ENCODE results near the gene ANGPT4. TPM values are rescaled to one million over a fixed set of nuclear protein-coding genes. Genes with fewer than 3 reads are reported as not detected.

The ANGPT4 gene
- polyA plus RNA-seq, 3 donors: 0.07 to 0.14 TPM; not detected in 1

DNA sequence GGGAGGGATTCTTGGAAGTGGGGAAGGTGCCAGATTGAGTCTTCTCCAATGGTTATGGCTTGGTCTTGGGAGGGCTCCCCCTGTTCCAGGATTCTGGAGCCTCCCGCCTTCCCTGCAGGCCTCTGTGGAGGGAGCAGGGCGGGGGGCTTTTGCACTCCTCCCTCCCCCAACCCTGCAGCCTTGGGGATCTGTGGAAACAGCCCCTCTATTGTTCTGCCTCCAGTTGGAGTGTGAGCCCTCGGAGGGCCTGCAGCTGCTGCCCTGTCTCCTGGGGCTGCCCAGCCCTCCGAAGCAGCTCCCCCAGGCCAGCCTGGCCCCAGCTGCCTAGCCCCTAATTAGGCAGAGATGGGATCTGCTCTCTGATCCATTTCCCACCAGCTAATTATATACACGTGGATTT lies 67.9 kb downstream of the ANGPT4 start:
- Mint-ChIP-seq H3K36me3 (peaks cover 44 to 73% of the 10 kb centered on the region in 2 donors), H3K4me1 (peaks cover 43% of the 10 kb centered on the region), H3K27me3 (ENCODE audit: low read depth in 3 of 3) (peaks cover 1 to 5% (median 3%) of the 10 kb centered on the region in 3 donors), H3K9me3 (peaks cover 0 to 4% (median 0%) of the 10 kb centered on the region in 7 donors), H3K27ac (no peak overlapping the region), H3K4me3 (no peak overlapping the region)
- no peak overlapping the region for H3K27ac ChIP-seq (ENCODE audit: low read depth in 1 of 2, low read length in 2 of 2)
- intact Hi-C loops (cut with micrococcal nuclease): loop anchor here in 1 of 2 donors (5.0 kb wide), 1 partner anchor 34 kb away; no protein-coding TSS in a partner anchor
- peaks cover 100% of the 10 kb centered on the region for H4K20me1 ChIP-seq (ENCODE audit: insufficient read depth, low read length)
- peaks cover 45 to 47% of the 10 kb centered on the region in 2 donors for H3K4me1 ChIP-seq (ENCODE audit: control insufficient read depth in 1 of 2, insufficient read depth in 2 of 2, low read length in 2 of 2)
- H2AFZ ChIP-seq (ENCODE audit: insufficient read depth, low read depth, low read length, poor library complexity, severe bottlenecking): no peak overlapping the region
- 100% methylated on average over 2 of the region's 5 CpGs for WGBS (ENCODE audit: insufficient coverage)
- peaks cover 55% of the 10 kb centered on the region for H3K79me2 ChIP-seq (ENCODE audit: insufficient read depth, low read length)
- no peak overlapping the region for H3K4me2 ChIP-seq (replicated peaks; ENCODE audit: extremely low read depth, low read length, poor library complexity, severe bottlenecking)
- peaks cover 9 to 36% of the 10 kb centered on the region in 2 donors for H3K36me3 ChIP-seq (replicated peaks in 1 of 2; ENCODE audit: control insufficient read depth in 1 of 2, insufficient read depth in 2 of 2, low read length in 2 of 2)
- no peaks in the 10 kb centered on the region for H3K9me3 ChIP-seq (replicated peaks in 1 of 2; ENCODE audit: control insufficient read depth in 1 of 2, insufficient read depth in 1 of 2, low read length in 2 of 2)
- H3K9ac ChIP-seq (ENCODE audit: insufficient read depth, low read length, poor library complexity, severe bottlenecking): no peak overlapping the region
- no peak for DNase-seq
- H3K27me3 ChIP-seq (ENCODE audit: control insufficient read depth in 2 of 2, insufficient read depth in 2 of 2, low read length in 2 of 2): no peaks in the 10 kb centered on the region
- no peak overlapping the region for H3K4me3 ChIP-seq (replicated peaks in 1 of 3; ENCODE audit: low read depth in 2 of 3, low read length in 3 of 3)
- TF ChIP-seq, protein P1, sequence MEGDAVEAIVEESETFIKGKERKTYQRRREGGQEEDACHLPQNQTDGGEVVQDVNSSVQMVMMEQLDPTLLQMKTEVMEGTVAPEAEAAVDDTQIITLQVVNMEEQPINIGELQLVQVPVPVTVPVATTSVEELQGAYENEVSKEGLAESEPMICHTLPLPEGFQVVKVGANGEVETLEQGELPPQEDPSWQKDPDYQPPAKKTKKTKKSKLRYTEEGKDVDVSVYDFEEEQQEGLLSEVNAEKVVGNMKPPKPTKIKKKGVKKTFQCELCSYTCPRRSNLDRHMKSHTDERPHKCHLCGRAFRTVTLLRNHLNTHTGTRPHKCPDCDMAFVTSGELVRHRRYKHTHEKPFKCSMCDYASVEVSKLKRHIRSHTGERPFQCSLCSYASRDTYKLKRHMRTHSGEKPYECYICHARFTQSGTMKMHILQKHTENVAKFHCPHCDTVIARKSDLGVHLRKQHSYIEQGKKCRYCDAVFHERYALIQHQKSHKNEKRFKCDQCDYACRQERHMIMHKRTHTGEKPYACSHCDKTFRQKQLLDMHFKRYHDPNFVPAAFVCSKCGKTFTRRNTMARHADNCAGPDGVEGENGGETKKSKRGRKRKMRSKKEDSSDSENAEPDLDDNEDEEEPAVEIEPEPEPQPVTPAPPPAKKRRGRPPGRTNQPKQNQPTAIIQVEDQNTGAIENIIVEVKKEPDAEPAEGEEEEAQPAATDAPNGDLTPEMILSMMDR (IDR thresholded peaks at IDR 0.05): no peak

DNA sequence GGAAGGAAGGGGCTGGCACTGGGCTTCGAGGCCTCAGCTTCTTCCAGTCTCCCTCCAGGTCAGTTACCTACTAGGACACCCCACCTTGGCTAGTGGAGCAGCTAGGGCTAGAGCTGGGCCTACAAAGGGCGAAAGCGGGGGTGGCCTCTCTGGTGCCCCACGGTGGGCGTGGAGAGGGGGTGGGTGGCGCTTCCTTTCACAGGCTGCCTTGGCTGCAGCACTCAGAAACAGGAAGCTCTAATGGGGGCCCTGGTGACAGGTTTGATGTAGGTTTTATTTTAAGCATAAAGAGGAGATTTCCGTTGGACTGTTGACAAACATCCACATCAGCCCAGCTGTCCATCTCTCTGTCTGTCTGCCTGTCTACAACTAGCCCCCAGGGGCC lies 69.2 kb downstream of the ANGPT4 start:
- WGBS (ENCODE audit: insufficient coverage): 0% methylated on average over 5 of the region's 7 CpGs
- peak overlapping the region; percentile 74 for H3K4me2 ChIP-seq (replicated peaks; ENCODE audit: extremely low read depth, low read length, poor library complexity, severe bottlenecking)
- H3K9me3 Mint-ChIP-seq: peaks cover 0 to 4% (median 0%) of the 10 kb centered on the region in 7 donors
- H3K36me3 ChIP-seq (replicated peaks in 1 of 2; ENCODE audit: control insufficient read depth in 1 of 2, insufficient read depth in 2 of 2, low read length in 2 of 2): peaks cover 6 to 36% of the 10 kb centered on the region in 2 donors
- H3K27me3 ChIP-seq (ENCODE audit: control insufficient read depth in 2 of 2, insufficient read depth in 2 of 2, low read length in 2 of 2): peaks cover 0 to 3% of the 10 kb centered on the region in 2 donors
- peaks cover 100% of the 10 kb centered on the region for H4K20me1 ChIP-seq (ENCODE audit: insufficient read depth, low read length)
- peaks cover 47 to 69% of the 10 kb centered on the region in 2 donors for H3K36me3 Mint-ChIP-seq
- TF ChIP-seq, protein P1 (IDR thresholded peaks at IDR 0.05): no peak
- H3K4me3 ChIP-seq (replicated peaks in 1 of 3; ENCODE audit: low read depth in 2 of 3, low read length in 3 of 3): peak overlapping the region; percentile 1 to 66 (median 25)
- H3K27me3 Mint-ChIP-seq (ENCODE audit: low read depth in 3 of 3): peaks cover 2 to 11% (median 9%) of the 10 kb centered on the region in 3 donors
- DNase-seq: peak in 1 of 3 donors; percentile 40
- no peaks in the 10 kb centered on the region for H3K9me3 ChIP-seq (replicated peaks in 1 of 2; ENCODE audit: control insufficient read depth in 1 of 2, insufficient read depth in 1 of 2, low read length in 2 of 2)
- H3K79me2 ChIP-seq (ENCODE audit: insufficient read depth, low read length): peaks cover 68% of the 10 kb centered on the region
- peaks cover 55 to 58% of the 10 kb centered on the region in 2 donors for H3K4me1 ChIP-seq (ENCODE audit: control insufficient read depth in 1 of 2, insufficient read depth in 2 of 2, low read length in 2 of 2)
- peak overlapping the region; percentile 71 to 83 for H3K4me3 Mint-ChIP-seq
- no peak overlapping the region for H2AFZ ChIP-seq (ENCODE audit: insufficient read depth, low read depth, low read length, poor library complexity, severe bottlenecking)
- H3K9ac ChIP-seq (ENCODE audit: insufficient read depth, low read length, poor library complexity, severe bottlenecking): no peak overlapping the region
- H3K27ac ChIP-seq (ENCODE audit: low read depth in 1 of 2, low read length in 2 of 2): peak overlapping the region; percentile 36 to 41
- peak overlapping the region; percentile 70 to 91 (median 84) for H3K27ac Mint-ChIP-seq
- intact Hi-C loops (cut with micrococcal nuclease): loop anchor here in 1 of 2 donors (5.0 kb wide), 1 partner anchor 35 kb away; no protein-coding TSS in a partner anchor
- peaks cover 54% of the 10 kb centered on the region for H3K4me1 Mint-ChIP-seq
